SW 1271 (cell line): ENCODE data around the gene FAM20A.
"Not testable (repeated sequence)": the region's sequence is repeated elsewhere in the genome, so short reads cannot be mapped to it uniquely, and the experiment has no call there.

Experiments
- DNase-seq, 2 experiments: peaks; one replicate each; lab custom pipeline; 2025; lab: John Stamatoyannopoulos, UW

FAM20A gene

GRCh38 chr17:68588362-68588761, 12.8 kb downstream of the FAM20A start:
- DNase-seq, result no peak

- no peak for DNase-seq
These were observed 13.3 kb downstream of the FAM20A start for GRCh38 chr17:68587847-68588246.

GRCh38 chr17:68587026-68587425, 14.1 kb downstream of the FAM20A start:
- DNase-seq, result no peak

- no peak for DNase-seq
These were observed 15.5 kb downstream of the FAM20A start for GRCh38 chr17:68585643-68586042.

- DNase-seq, result no peak
These were observed 16.4 kb downstream of the FAM20A start for GRCh38 chr17:68584581-68585303.

GRCh38 chr17:68582867-68583266, 18.3 kb downstream of the FAM20A start:
- DNase-seq, result not testable (repeated sequence)

GRCh38 chr17:68581863-68582645, 19.1 kb downstream of the FAM20A start:
- DNase-seq, result no peak

GRCh38 chr17:68580236-68580770, 20.9 kb downstream of the FAM20A start:
- DNase-seq, result no peak

GRCh38 chr17:68579194-68579927, 21.8 kb downstream of the FAM20A start:
- DNase-seq, result no peak

GRCh38 chr17:68578236-68578635, 22.9 kb downstream of the FAM20A start:
- no peak for DNase-seq

GRCh38 chr17:68577497-68577821, 23.7 kb downstream of the FAM20A start:
- DNase-seq, result no peak

- DNase-seq, result no peak
These were observed 24.2 kb downstream of the FAM20A start for GRCh38 chr17:68576811-68577496.

- no peak for DNase-seq
These were observed 25.0 kb downstream of the FAM20A start for GRCh38 chr17:68576137-68576536.

GRCh38 chr17:68573338-68573737, 27.8 kb downstream of the FAM20A start:
- no peak for DNase-seq

- DNase-seq, result no peak
These were observed 28.9 kb downstream of the FAM20A start for GRCh38 chr17:68572138-68572842.

- DNase-seq, result no peak
These were observed 30.6 kb downstream of the FAM20A start for GRCh38 chr17:68570526-68570925.

- DNase-seq, result no peak
These were observed 31.8 kb downstream of the FAM20A start for GRCh38 chr17:68569346-68569745.

GRCh38 chr17:68568581-68568980, 32.6 kb downstream of the FAM20A start:
- DNase-seq, result no peak

- no peak for DNase-seq
These were observed 33.6 kb downstream of the FAM20A start for GRCh38 chr17:68567581-68567980.

- no peak for DNase-seq
These were observed 34.1 kb downstream of the FAM20A start for GRCh38 chr17:68567035-68567434.

- DNase-seq, result no peak
These were observed 34.8 kb downstream of the FAM20A start for GRCh38 chr17:68566442-68566738.
